ENCODE data around the gene TBX18. TPM values are rescaled to one million over a fixed set of nuclear protein-coding genes. Genes with fewer than 3 reads are reported as not detected.
A peak's percentile ranks its signal among the peaks of the same experiment; 100 is the strongest.

The TBX18 gene
- total and polyA plus RNA-seq, 12 donors: 1.7 to 9.1 (median 2.8) TPM

GRCh38 chr6:84645563-84646266 is 118.7 kb downstream of the TBX18 start:
- 59 to 79% methylated on average over 4 of the region's 4 CpGs for WGBS, 2 donors
- H3K36me3 ChIP-seq: no peaks in the 10 kb centered on the region
- H3K4me3 ChIP-seq: no peak overlapping the region
- intact Hi-C loops (cut with DNase I): no loop called here
- DNase-seq: no peak
- H3K27me3 ChIP-seq: no peaks in the 10 kb centered on the region
- no peak overlapping the region for H3K27ac ChIP-seq
- no peaks in the 10 kb centered on the region for H3K9me3 ChIP-seq
- ATAC-seq: no peak
- H3K4me1 ChIP-seq: no peaks in the 10 kb centered on the region
- no peak for TF ChIP-seq CTCF (IDR thresholded peaks at IDR 0.05)

- DNase-seq (no peak), ATAC-seq (no peak)
- Histone ChIP-seq H3K4me3 (no peak overlapping the region), H3K4me1 (no peaks in the 10 kb centered on the region), H3K27me3 (no peaks in the 10 kb centered on the region), H3K9me3 (no peaks in the 10 kb centered on the region), H3K27ac (no peak overlapping the region), H3K36me3 (no peaks in the 10 kb centered on the region)
- intact Hi-C loops (cut with DNase I): no loop called here
- no peak for TF ChIP-seq CTCF (IDR thresholded peaks at IDR 0.05)
Measured at GRCh38 chr6:84645000-84645399, 119.4 kb downstream of the TBX18 start.

- no peak for DNase-seq
- intact Hi-C loops (cut with DNase I): no loop called here
Measured at GRCh38 chr6:84643778-84644177, 120.6 kb downstream of the TBX18 start.

GRCh38 chr6:84641076-84641475 is 123.3 kb downstream of the TBX18 start:
- intact Hi-C loops (cut with DNase I): no loop called here
- ATAC-seq (peak in 7 of 8 donors; percentile 9 to 72 (median 61)), DNase-seq (no peak)
- peak overlapping the region in 2 of 10 donors; percentile 30 to 33 for H3K27ac ChIP-seq
- 15 to 25% methylated on average over 4 of the region's 4 CpGs for WGBS, 2 donors
- no peaks in the 10 kb centered on the region for H3K36me3 ChIP-seq
- no peaks in the 10 kb centered on the region for H3K4me1 ChIP-seq
- H3K4me3 ChIP-seq: no peak overlapping the region
- peaks cover 0 to 2% (median 0%) of the 10 kb centered on the region in 11 donors for H3K9me3 ChIP-seq
- no peak for TF ChIP-seq CTCF (IDR thresholded peaks at IDR 0.05)
- H3K27me3 ChIP-seq: no peaks in the 10 kb centered on the region

More at GRCh38 chr6:84643778-84644177, 120.6 kb downstream of the TBX18 start:
- Histone ChIP-seq H3K36me3 (no peaks in the 10 kb centered on the region), H3K27ac (no peak overlapping the region), H3K27me3 (no peaks in the 10 kb centered on the region), H3K9me3 (no peaks in the 10 kb centered on the region), H3K4me1 (no peaks in the 10 kb centered on the region), H3K4me3 (no peak overlapping the region)
- ATAC-seq: no peak
- 66 to 71% methylated on average over 3 of the region's 3 CpGs for WGBS, 2 donors
- no peak for TF ChIP-seq CTCF (IDR thresholded peaks at IDR 0.05)

Data from heart right ventricle (tissue), 16 donors.